ENCODE measurements around the gene TMEM114. TPM values are rescaled to one million over a fixed set of nuclear protein-coding genes. Genes with fewer than 3 reads are reported as not detected.

Gene TMEM114
- total RNA-seq, 1 experiment from 2014 or later, result not detected

GRCh38 chr16:8576141-8577004 lies 13.9 kb downstream of the TMEM114 start:
- no peak for DNase-seq (ENCODE audit: low read depth, low spot score)
- H3K4me1 ChIP-seq (ENCODE audit: control insufficient read depth, insufficient read depth, low read length), result no peaks in the 10 kb centered on the region
- ChIA-PET CTCF (no interaction called here), POLR2A (no interaction called here)
- H3K9me3 ChIP-seq (ENCODE audit: control insufficient read depth, insufficient read depth, low read depth, low read length), result no peaks in the 10 kb centered on the region
- no peak overlapping the region for H3K27ac ChIP-seq (ENCODE audit: low read length)
- intact Hi-C loops (cut with micrococcal nuclease; ENCODE audit: unreplicated experiment) (loop anchor here (10.0 kb wide), 1 partner anchor 288 kb away; the partner anchor contains the start of gene CARHSP1), in situ Hi-C loops (cut with HindIII; ENCODE audit: low pct_unique_long_range_greater_than_20kb, low sequenced_read_pairs) (no loop called here)
- TF ChIP-seq TCF7L2 (IDR thresholded peaks at IDR 0.05; ENCODE audit: low read depth, low read length) (no peak), POLR2AphosphoS5 (IDR thresholded peaks at IDR 0.05; ENCODE audit: low read depth, low read length) (no peak), REST (IDR thresholded peaks at IDR 0.05; ENCODE audit: insufficient read depth in 1 of 2, low read depth in 2 of 2, low read length in 1 of 2) (no peak), CTCF (IDR thresholded peaks at IDR 0.05) (no peak), SIN3A (IDR thresholded peaks at IDR 0.05; ENCODE audit: borderline replicate concordance, insufficient read depth, low read depth, low read length) (no peak)
- H3K4me3 ChIP-seq (ENCODE audit: low read depth in 2 of 2, low read length in 2 of 2), result no peak overlapping the region
- no peak for ATAC-seq
- no TSS peak for BruUV-seq (replicated peaks)
- H3K27me3 ChIP-seq (ENCODE audit: control insufficient read depth, insufficient read depth, low read length), result peaks cover 9% of the 10 kb centered on the region; the same call in 1 of the 2 replicates
- no peaks in the 10 kb centered on the region for H3K36me3 ChIP-seq (ENCODE audit: control insufficient read depth, insufficient read depth, low read length)

GRCh38 chr16:8575399-8575798 lies 14.9 kb downstream of the TMEM114 start:
- no peak for TF ChIP-seq SIN3A (IDR thresholded peaks at IDR 0.05; ENCODE audit: borderline replicate concordance, insufficient read depth, low read depth, low read length)
- no peak for TF ChIP-seq REST (IDR thresholded peaks at IDR 0.05; ENCODE audit: insufficient read depth in 1 of 2, low read depth in 2 of 2, low read length in 1 of 2)
- no peak for TF ChIP-seq TCF7L2 (IDR thresholded peaks at IDR 0.05; ENCODE audit: low read depth, low read length)
- no peak for TF ChIP-seq POLR2AphosphoS5 (IDR thresholded peaks at IDR 0.05; ENCODE audit: low read depth, low read length)
- TF ChIP-seq CTCF (IDR thresholded peaks at IDR 0.05), result no peak
- no TSS peak for BruUV-seq (replicated peaks)
- peaks cover 9% of the 10 kb centered on the region; the same call in 1 of the 2 replicates for H3K27me3 ChIP-seq (ENCODE audit: control insufficient read depth, insufficient read depth, low read length)
- no peaks in the 10 kb centered on the region for H3K36me3 ChIP-seq (ENCODE audit: control insufficient read depth, insufficient read depth, low read length)
- ATAC-seq (no peak), DNase-seq (ENCODE audit: low read depth, low spot score) (no peak)
- H3K27ac ChIP-seq (ENCODE audit: low read length), result no peak overlapping the region
- no peaks in the 10 kb centered on the region for H3K9me3 ChIP-seq (ENCODE audit: control insufficient read depth, insufficient read depth, low read depth, low read length)
- CTCF ChIA-PET, result no interaction called here
- no peaks in the 10 kb centered on the region for H3K4me1 ChIP-seq (ENCODE audit: control insufficient read depth, insufficient read depth, low read length)
- in situ Hi-C loops (cut with HindIII; ENCODE audit: low pct_unique_long_range_greater_than_20kb, low sequenced_read_pairs) (no loop called here), intact Hi-C loops (cut with micrococcal nuclease; ENCODE audit: unreplicated experiment) (loop anchor here (10.0 kb wide), 1 partner anchor 289 kb away; the partner anchor contains the start of gene CARHSP1)
- no peak overlapping the region for H3K4me3 ChIP-seq (ENCODE audit: low read depth in 2 of 2, low read length in 2 of 2)
- POLR2A ChIA-PET, result no interaction called here
